NCI-H82 treated with DMSO at 0.1 percent for 48 hours (cell line): Measurements from ENCODE around the gene LPAR6.
"Not testable (repeated sequence)": the region's sequence is repeated elsewhere in the genome, so short reads cannot be mapped to it uniquely, and the experiment has no call there.

Experiments
- DNase-seq: peaks from one replicate; lab custom pipeline; 2025; ENCODE audit not compliant: unreplicated experiment; lab: John Stamatoyannopoulos, UW

Gene LPAR6

GRCh38 chr13:48412881-48413351 lies at the start of gene LPAR6:
Gene LPAR6, minus strand, starts transcription at chr13:48413113. Its CDS starts 690 bp downstream, at chr13:48412423.
- DNase-seq: no peak

GRCh38 chr13:48457578-48458242 lies 44.8 kb upstream of the LPAR6 start:
- DNase-seq: no peak

- no peak for DNase-seq
Measured at GRCh38 chr13:48456546-48456945, 43.6 kb upstream of the LPAR6 start.

- DNase-seq: not testable (repeated sequence)
Measured at GRCh38 chr13:48451196-48451595, 38.3 kb upstream of the LPAR6 start.

DNA sequence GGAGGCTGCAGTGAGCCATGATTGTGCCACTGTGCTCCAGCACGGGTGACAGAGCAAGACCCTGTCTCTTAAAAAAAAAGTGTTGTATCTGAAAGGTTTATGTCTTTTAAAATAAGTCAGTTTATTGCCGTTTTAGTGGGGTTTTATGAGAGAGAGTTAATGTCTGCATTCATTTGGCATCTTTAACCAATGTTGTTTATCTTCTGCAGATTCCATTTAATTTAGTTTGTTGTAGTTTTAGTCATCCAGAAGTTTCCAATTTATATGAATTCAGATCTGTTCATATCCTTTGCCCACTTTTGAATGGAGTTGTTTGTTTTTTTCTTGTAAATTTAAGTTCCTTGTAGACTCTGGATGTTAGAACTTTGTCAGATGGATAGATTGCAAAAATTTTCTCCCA lies 36.7 kb upstream of the LPAR6 start:
- no peak for DNase-seq

DNA sequence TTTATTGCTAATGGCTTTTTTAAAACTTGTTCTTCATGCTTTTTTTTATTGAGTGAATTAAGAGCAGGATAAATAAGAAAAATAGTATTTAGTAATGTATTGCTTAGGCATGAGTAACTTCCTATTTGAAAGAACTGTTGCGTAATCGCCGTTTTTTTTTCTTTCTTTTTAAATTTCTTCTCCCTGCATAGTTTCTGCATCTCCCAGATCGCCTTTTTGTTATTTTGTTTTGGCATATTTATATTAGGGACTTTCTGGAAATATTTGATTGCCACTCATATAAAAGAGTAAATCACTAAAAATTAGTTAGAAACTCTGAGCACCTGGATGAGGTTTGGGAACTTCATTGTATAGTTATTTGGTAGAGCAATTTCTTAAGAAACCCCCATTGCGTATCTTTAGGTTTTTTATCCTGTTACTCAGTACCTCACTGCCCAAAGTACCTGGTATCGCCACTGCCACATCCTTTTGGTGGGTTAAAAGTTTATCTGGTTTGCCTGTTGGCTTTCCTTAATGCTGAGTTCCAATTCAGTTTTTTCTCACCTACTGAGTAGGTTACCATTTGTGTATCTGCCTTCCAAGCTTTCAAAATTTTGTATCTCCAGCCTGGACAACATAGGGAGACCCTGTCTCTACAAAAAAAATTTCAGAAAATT lies 36.2 kb upstream of the LPAR6 start:
- DNase-seq: no peak

- DNase-seq: no peak
Measured at GRCh38 chr13:48448285-48448958, 35.5 kb upstream of the LPAR6 start.

DNA sequence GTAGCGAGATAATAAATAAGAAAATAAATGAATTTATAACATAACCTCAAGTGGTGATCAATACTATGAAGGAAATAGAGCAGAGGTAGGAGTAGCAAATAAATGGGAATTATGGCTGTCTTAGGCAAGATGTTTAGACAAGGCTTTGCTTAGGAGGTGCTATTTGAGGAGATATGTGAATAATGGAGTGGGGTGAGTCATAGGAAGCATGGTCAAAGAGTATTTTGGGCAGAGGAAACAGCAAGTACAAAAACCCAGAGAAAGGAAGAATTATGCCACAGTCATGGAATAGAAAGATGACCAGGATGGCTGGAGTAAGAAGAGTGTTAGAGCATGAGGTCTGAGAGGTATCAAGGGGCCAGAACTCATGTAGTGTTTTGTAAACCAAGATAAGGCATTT lies 33.6 kb upstream of the LPAR6 start:
- no peak for DNase-seq

DNA sequence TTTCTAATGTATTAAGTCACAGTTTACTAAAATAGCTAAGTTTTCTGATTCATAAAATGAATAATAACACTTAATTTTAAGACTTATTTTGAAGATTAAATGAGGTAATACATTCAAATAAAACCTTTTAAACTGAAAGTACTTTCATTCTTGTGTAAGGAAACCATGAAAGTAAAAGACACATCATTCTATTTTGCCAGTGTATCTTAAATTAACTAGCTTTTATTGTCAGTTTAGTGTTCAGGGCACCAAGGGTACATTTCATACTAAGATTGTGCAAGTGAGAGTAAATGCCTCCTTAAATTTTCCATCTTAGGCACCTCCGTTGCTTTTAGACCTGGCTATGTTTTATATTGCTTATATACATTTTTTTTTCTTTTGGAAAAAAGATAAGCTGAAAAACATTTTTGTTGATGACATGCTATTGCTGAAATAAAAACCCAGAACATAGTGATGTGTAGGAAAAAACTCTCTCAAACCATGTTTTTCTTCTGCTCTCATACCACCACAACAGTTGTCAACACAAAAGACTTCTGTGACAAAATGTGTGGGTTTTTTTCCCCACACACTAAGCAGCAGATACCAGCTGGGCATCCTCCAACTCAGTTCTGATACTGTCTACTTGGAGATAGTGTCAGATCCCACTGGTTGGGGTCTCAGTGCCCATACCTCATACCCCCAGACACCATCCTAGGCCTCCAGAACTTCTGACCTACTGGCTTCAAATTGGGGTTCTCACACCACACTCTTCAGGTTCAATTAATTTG lies 30.7 kb upstream of the LPAR6 start:
- DNase-seq: no peak

- DNase-seq: no peak
Measured at GRCh38 chr13:48437371-48437770, 24.5 kb upstream of the LPAR6 start.

DNA sequence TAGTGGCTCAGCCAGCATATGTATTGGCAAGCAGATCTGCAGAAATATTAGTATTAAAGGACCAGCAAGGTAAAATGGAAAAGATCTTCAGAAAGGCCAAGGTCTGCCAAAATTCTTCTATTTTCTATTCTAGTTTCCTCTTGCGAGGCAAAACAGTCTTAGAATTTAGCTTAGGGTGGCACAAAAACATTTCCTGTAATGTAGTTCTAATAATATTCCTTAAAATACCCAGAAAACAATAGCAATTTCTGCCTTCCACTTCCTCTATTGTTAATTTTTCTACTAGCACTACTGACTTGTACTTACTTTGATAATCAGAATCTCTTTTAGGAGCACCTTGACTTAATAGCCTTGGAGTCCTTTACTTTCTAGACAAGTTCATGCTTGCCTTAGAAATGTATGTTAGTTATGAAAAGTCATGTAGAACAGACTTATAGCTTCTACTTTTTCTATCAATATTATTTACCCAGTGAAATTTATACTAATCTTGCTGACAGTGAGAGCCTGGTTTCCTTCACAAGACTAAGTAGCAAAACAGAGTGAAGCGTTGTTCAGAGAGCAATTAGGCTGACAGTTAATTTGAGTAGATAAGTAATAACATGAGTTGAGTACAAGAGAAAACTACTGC lies 23.9 kb upstream of the LPAR6 start:
- DNase-seq: no peak

DNA sequence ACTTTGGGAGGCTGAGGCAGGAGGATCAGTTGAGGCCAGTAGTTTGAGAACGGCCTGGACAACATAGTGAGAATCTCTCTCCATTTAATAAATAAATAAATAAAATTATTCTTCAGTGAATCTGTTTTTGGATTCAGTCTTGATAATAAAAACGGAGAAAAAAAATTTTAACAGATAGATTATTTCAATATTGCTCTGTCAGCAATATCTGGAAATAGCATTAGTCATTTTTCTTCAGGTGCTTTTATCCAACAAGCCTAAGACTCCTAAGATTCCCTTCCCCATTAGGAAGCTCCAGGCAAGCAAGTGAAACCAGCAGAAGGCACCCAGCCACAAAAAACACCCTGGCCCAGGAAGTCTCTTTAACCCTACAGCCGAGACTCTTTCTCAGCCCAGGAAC lies 21.3 kb upstream of the LPAR6 start:
- DNase-seq: no peak

- no peak for DNase-seq
Measured at GRCh38 chr13:48431987-48432615, 19.2 kb upstream of the LPAR6 start.

DNA sequence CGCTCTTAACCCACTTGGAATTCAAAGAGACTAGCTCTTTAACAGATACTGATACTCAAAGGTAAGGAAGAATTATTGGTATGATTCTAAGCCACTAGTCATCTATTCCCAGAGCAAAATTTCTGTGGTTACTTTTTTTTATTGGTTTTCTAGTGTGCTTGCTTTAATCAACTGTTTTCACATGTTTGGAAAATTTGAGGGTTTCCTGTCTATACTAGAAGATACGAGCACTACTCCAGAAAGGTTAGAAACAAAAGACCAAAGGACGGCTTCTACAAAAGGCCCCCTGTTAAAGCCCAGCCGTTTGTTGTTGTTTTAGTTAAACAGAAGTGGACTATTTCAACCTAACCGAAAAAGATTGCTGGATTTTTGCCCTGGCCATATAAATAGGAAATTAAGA lies 18.5 kb upstream of the LPAR6 start:
- DNase-seq: no peak

GRCh38 chr13:48429886-48430285 lies 17.0 kb upstream of the LPAR6 start:
- DNase-seq: no peak

DNA sequence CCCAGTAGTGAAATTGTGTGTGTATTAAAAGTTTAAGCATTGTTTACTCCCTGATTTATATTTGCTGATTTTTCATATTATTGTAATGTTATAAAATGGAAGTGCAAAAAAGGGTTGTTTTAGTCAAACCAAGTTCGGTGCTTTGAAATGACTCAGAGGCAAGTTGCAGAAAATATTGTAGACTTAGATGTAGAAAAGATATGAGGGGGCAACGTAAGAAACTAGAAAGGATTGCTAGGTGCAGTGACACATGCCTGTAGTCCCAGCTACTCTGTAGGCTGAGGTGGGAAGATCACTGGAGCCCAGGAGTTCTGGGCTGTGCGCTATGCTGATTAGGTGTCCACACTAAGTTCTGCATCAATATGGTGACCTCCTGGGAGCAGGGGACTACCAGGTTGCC lies 16.1 kb upstream of the LPAR6 start:
- DNase-seq: no peak

DNA sequence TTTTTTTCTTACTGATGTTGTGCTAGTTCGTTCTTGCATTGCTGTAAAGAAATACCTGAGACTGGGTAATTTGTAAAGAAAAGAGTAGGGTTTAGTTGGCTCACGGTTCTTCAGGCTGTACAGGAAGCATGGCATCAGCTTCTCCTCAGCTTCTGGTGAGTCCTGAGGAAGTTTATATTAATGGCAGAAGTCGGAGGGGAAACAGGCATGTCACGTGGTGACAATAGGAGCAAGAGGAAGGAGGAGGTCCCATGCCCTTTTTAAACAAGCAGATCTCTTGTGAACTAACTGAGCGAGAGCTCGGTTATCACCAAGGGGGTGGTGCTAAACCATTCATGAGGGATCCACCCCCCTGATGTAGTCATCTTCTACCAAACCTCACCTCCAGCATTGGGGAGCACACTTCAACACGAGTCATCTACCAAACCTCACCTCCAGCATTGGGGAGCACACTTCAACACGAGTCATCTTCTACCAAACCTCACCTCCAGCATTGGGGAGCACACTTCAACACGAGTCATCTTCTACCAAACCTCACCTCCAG lies 13.9 kb upstream of the LPAR6 start:
- not testable (repeated sequence) for DNase-seq

GRCh38 chr13:48426052-48426451 lies 13.1 kb upstream of the LPAR6 start:
- no peak for DNase-seq

GRCh38 chr13:48424212-48424611 lies 11.3 kb upstream of the LPAR6 start:
- DNase-seq: no peak

DNA sequence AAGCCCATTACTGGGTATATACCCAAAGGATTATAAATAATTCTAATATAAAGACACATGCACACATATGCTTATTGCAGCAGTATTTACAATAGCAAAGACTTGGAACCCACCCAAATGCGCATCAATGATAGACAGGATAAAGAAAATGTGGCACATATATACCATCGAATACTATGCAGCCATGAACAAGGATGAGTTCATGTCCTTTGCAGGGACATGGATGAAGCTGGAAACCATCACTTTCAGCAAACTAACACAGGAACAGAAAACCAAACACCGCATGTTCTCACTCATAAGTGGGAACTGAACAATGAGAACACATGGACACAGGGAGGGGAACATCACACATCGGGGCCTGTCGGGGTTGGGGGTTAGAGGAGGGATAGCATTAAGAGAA lies 9.1 kb upstream of the LPAR6 start:
- not testable (repeated sequence) for DNase-seq
